Spleen (tissue), 11 donors: ENCODE measurements around the gene FANCF. TPM values are rescaled to one million over a fixed set of nuclear protein-coding genes. Genes with fewer than 3 reads are reported as not detected.

Experiments
- DNase-seq: peaks from one replicate; pipeline ENCODE4 v3.0.0-alpha.2; 2020
- H3K27ac ChIP-seq, 8 donors: fragments of 200-600 bp; sonication (generic) in 7 of 8; 1 replicate in 4 of 8; 2 replicates in 4 of 8; pipeline versions ENCODE4 v1.5.0 to v1.8.0; 2016 to 2021; ENCODE audit warnings: inconsistent platforms in 4 of 8, mild to moderate bottlenecking in 4 of 8, moderate library complexity in 1 of 8
- H3K27me3 ChIP-seq, 7 donors: fragments of 200-600 bp; sonication (generic) in 6 of 7; replicated peaks in 1 of 7; 1 replicate in 4 of 7; 2 replicates in 3 of 7; pipeline versions ENCODE4 v1.5.0 to v1.8.0; 2016 to 2021; ENCODE audit warnings: inconsistent platforms in 3 of 7, mild to moderate bottlenecking in 1 of 7
- H3K36me3 ChIP-seq, 6 donors: fragments of 200-600 bp; sonication (generic) in 5 of 6; 1 replicate in 4 of 6; 2 replicates in 2 of 6; pipeline versions ENCODE4 v1.5.0 to v1.8.0; 2016 to 2021; ENCODE audit warnings: inconsistent platforms in 2 of 6
- H3K4me1 ChIP-seq, 6 donors: fragments of 200-600 bp; sonication (generic) in 5 of 6; 1 replicate in 3 of 6; 2 replicates in 3 of 6; pipeline versions ENCODE4 v1.5.0 to v1.8.0; 2016 to 2021; ENCODE audit warnings: inconsistent platforms in 3 of 6
- H3K4me3 ChIP-seq, 8 donors: fragments of 200-600 bp; sonication (generic) in 7 of 8; 1 replicate in 4 of 8; 2 replicates in 4 of 8; pipeline versions ENCODE4 v1.5.0 to v1.8.0; 2016 to 2021; ENCODE audit warnings: inconsistent platforms in 4 of 8, mild to moderate bottlenecking in 4 of 8, moderate library complexity in 2 of 8
- H3K9me3 ChIP-seq, 8 donors: fragments of 200-600 bp; sonication (generic) in 7 of 8; 1 replicate in 4 of 8; 2 replicates in 4 of 8; pipeline versions ENCODE4 v1.5.0 to v1.8.0; 2016 to 2021; ENCODE audit warnings: inconsistent platforms in 4 of 8
- CTCF ChIP-seq, 11 experiments: fragments of 200-600 bp in 7 of 11; fragments of 450-650 bp in 4 of 11; sonication (generic) in 4 of 11; IDR thresholded peaks in 8 of 11; conservative IDR thresholded peaks in 3 of 11; 1 replicate in 7 of 11; 2 replicates in 4 of 11; pipeline versions ENCODE4 v1.4.0 to v1.8.0; 2016 to 2021; ENCODE audit warnings: antibody characterized with exemption in 11 of 11, inconsistent platforms in 4 of 11, mild to moderate bottlenecking in 1 of 11
- POLR2A ChIP-seq, 3 donors: fragments of 450-650 bp; IDR thresholded peaks; one replicate each; pipeline ENCODE4 v1.5.1; 2017; ENCODE audit warnings: antibody characterized with exemption in 3 of 3, mild to moderate bottlenecking in 1 of 3
- POLR2AphosphoS5 ChIP-seq, 3 donors: sonication (generic); formaldehyde crosslinking; IDR thresholded peaks; one replicate each; pipeline ENCODE4 v1.5.1; 2017; ENCODE audit warnings: antibody characterized with exemption in 3 of 3
- WGBS, 5 donors: extraction: QIAGEN DNeasy Blood & Tissue Kit in 3 of 5; methylation state at CpG; one replicate each; pipeline versions ENCODE4 v1.1.5 to v1.1.7; 2013 to 2018; 5-methylcytosine and 5-hydroxymethylcytosine counted together
- intact Hi-C: fragments of 100-400 bp; cut with DNase I; formaldehyde crosslinking; loops from one replicate; pipeline ENCODE4 v1.15.0; 2023; ENCODE audit warnings: low total_unique reads
- polyA plus RNA-seq, 3 donors: library from polyadenylated mRNA; stranded (reverse); fragments of 200-250 nt; gene quantifications; one replicate each; pipeline ENCODE4 v1.2.1, GENCODE V29; 2013
- total RNA-seq, 7 donors: library from RNA; depleted of rRNA in 3 of 7; stranded (reverse); fragments of >200 nt in 3 of 7; fragmentation: NEBNext Ultra II Directional in 4 of 7; extraction: Animal tissue kit (Norgen Biotek cat#: 25700) in 4 of 7; gene quantifications; one replicate each; pipeline versions ENCODE4 v1.1.0 to v1.2.1, GENCODE V29; 2016 to 2021
- donor health status: healthy with polysubstance abuse.
- donor health status: DM: no; HTN: no; CAD: no; lungs with moderate emphysema.
- donor health status: DM: no; HTN: no; CAD: no.
- donor health status: Bipolar disorder and iron deficiency.
- donor health status: healthy.
- donor health status: DM: no; HTN: no; CAD: no.
- donor health status: DM: yes; HTN: yes; CAD: no.

FANCF gene
- total and polyA plus RNA-seq, 10 donors, result 12.2 to 15.7 (median 13.3) TPM

GRCh38 chr11:22597062-22597461 is 28.6 kb downstream of the FANCF start:
- TF ChIP-seq POLR2A (IDR thresholded peaks at IDR 0.05) (no peak), POLR2AphosphoS5 (IDR thresholded peaks at IDR 0.05) (no peak), CTCF (IDR thresholded peaks at IDR 0.05 in 8 of 11, conservative IDR thresholded peaks at IDR 0.05 in 3 of 11) (no peak)
- Histone ChIP-seq H3K27me3 (no peaks in the 10 kb centered on the region), H3K36me3 (no peaks in the 10 kb centered on the region), H3K27ac (no peak overlapping the region), H3K4me1 (no peaks in the 10 kb centered on the region), H3K9me3 (peaks cover 0 to 9% (median 0%) of the 10 kb centered on the region in 8 donors), H3K4me3 (no peak overlapping the region)
- WGBS, 5 donors, result 62 to 72% (median 67%) methylated on average over 2 of the region's 2 CpGs
- intact Hi-C loops, result no loop called here
- no peak for DNase-seq

- Histone ChIP-seq H3K27me3 (no peaks in the 10 kb centered on the region), H3K4me1 (no peaks in the 10 kb centered on the region), H3K9me3 (no peaks in the 10 kb centered on the region), H3K27ac (no peak overlapping the region), H3K36me3 (no peaks in the 10 kb centered on the region), H3K4me3 (no peak overlapping the region)
- TF ChIP-seq POLR2AphosphoS5 (IDR thresholded peaks at IDR 0.05) (no peak), POLR2A (IDR thresholded peaks at IDR 0.05) (no peak), CTCF (IDR thresholded peaks at IDR 0.05 in 8 of 11, conservative IDR thresholded peaks at IDR 0.05 in 3 of 11) (no peak)
- 73 to 89% (median 82%) methylated on average over 2 of the region's 2 CpGs for WGBS, 5 donors
- no peak for DNase-seq
- intact Hi-C loops, result no loop called here
Observed at GRCh38 chr11:22584976-22585375, 40.6 kb downstream of the FANCF start.

GRCh38 chr11:22583963-22584492 is 41.6 kb downstream of the FANCF start:
- Histone ChIP-seq H3K27ac (no peak overlapping the region), H3K4me3 (no peak overlapping the region), H3K4me1 (no peaks in the 10 kb centered on the region), H3K27me3 (no peaks in the 10 kb centered on the region), H3K9me3 (no peaks in the 10 kb centered on the region), H3K36me3 (no peaks in the 10 kb centered on the region)
- TF ChIP-seq POLR2A (IDR thresholded peaks at IDR 0.05) (no peak), CTCF (IDR thresholded peaks at IDR 0.05 in 8 of 11, conservative IDR thresholded peaks at IDR 0.05 in 3 of 11) (no peak), POLR2AphosphoS5 (IDR thresholded peaks at IDR 0.05) (no peak)
- WGBS, 5 donors, result 76 to 82% (median 80%) methylated on average over 12 of the region's 12 CpGs
- no peak for DNase-seq
- intact Hi-C loops, result no loop called here

GRCh38 chr11:22582151-22582410 is 43.5 kb downstream of the FANCF start:
- DNase-seq, result no peak
- TF ChIP-seq POLR2A (IDR thresholded peaks at IDR 0.05) (no peak), CTCF (IDR thresholded peaks at IDR 0.05 in 8 of 11, conservative IDR thresholded peaks at IDR 0.05 in 3 of 11) (no peak), POLR2AphosphoS5 (IDR thresholded peaks at IDR 0.05) (no peak)
- Histone ChIP-seq H3K27ac (no peak overlapping the region), H3K4me1 (no peaks in the 10 kb centered on the region), H3K36me3 (no peaks in the 10 kb centered on the region), H3K27me3 (no peaks in the 10 kb centered on the region), H3K4me3 (no peak overlapping the region), H3K9me3 (no peaks in the 10 kb centered on the region)
- intact Hi-C loops, result no loop called here
